Loucy (cell line): ENCODE measurements around the gene GPR78.

Source experiments
- H2AFZ ChIP-seq: fragments of 200-600 bp; sonication (generic); 2 replicates; pipeline ENCODE4 v1.6.0; 2016; ENCODE audit warnings: antibody characterized with exemption, mild to moderate bottlenecking, low read length, moderate library complexity
- H3F3A ChIP-seq: fragments of 200-600 bp; 2 replicates; pipeline ENCODE4 v1.6.0; 2016; ENCODE audit warnings: antibody characterized with exemption, low read depth, mild to moderate bottlenecking
- H3K27me3 ChIP-seq: fragments of 200-600 bp; sonication (generic); 2 replicates; pipeline ENCODE4 v1.6.1; 2014; ENCODE audit warnings: low read length, mild to moderate bottlenecking; ENCODE audit not compliant: insufficient read depth, poor library complexity, severe bottlenecking
- H3K36me3 ChIP-seq: fragments of 200-600 bp; sonication (generic); 2 replicates; pipeline ENCODE4 v1.6.1; 2016; ENCODE audit warnings: low read length; ENCODE audit not compliant: insufficient read depth
- H3K4me1 ChIP-seq: fragments of 200-600 bp; sonication (generic); 2 replicates; pipeline ENCODE4 v1.5.1; 2014; ENCODE audit warnings: low read length, mild to moderate bottlenecking; ENCODE audit not compliant: insufficient read depth, poor library complexity, severe bottlenecking
- H3K4me2 ChIP-seq: fragments of 200-600 bp; sonication (generic); 2 replicates; pipeline ENCODE4 v1.6.0; 2014; ENCODE audit warnings: antibody characterized with exemption, low read length, low read depth, mild to moderate bottlenecking; ENCODE audit not compliant: poor library complexity, severe bottlenecking
- H3K4me3 ChIP-seq: fragments of 200-600 bp; sonication (generic); 2 replicates; pipeline ENCODE4 v1.5.1; 2014; ENCODE audit warnings: low read length, mild to moderate bottlenecking, mixed read lengths; ENCODE audit not compliant: poor library complexity, severe bottlenecking
- H3K79me2 ChIP-seq: fragments of 200-600 bp; sonication (generic); 2 replicates; pipeline ENCODE4 v1.6.1; 2014; ENCODE audit warnings: low read length; ENCODE audit not compliant: insufficient read depth
- H3K9ac ChIP-seq: fragments of 200-600 bp; sonication (generic); 2 replicates; pipeline ENCODE4 v1.6.0; 2014; ENCODE audit warnings: mild to moderate bottlenecking, low read depth, low read length, moderate library complexity; ENCODE audit not compliant: poor library complexity, severe bottlenecking
- H3K9me2 ChIP-seq: fragments of 200-600 bp; sonication (generic); replicated peaks from 2 replicates; pipeline ENCODE4 v1.6.1; 2016; ENCODE audit warnings: low read depth, low read length, mixed read lengths
- H3K9me3 ChIP-seq: fragments of 200-600 bp; sonication (generic); 2 replicates; pipeline ENCODE4 v1.6.1; 2014; ENCODE audit warnings: mild to moderate bottlenecking, antibody characterized with exemption, low read length, low read depth; ENCODE audit not compliant: insufficient read depth
- H4K20me1 ChIP-seq: fragments of 200-600 bp; sonication (generic); 2 replicates; pipeline ENCODE4 v1.6.0; 2014; ENCODE audit warnings: antibody characterized with exemption, low read length, mild to moderate bottlenecking; ENCODE audit not compliant: insufficient read depth, poor library complexity, severe bottlenecking
- EZH2phosphoT487 ChIP-seq: fragments of 200-600 bp; IDR thresholded peaks from 2 replicates; pipeline ENCODE4 v1.6.1; 2018; ENCODE audit warnings: antibody characterized with exemption, mild to moderate bottlenecking, moderate library complexity, borderline replicate concordance
- TF ChIP-seq, protein P1 (sequence below): fragments of 200-600 bp; sonication (generic); conservative IDR thresholded peaks from 2 replicates; pipeline ENCODE4 v1.5.1; 2014; ENCODE audit warnings: mild to moderate bottlenecking, antibody characterized with exemption, low read length

GPR78 gene

DNA sequence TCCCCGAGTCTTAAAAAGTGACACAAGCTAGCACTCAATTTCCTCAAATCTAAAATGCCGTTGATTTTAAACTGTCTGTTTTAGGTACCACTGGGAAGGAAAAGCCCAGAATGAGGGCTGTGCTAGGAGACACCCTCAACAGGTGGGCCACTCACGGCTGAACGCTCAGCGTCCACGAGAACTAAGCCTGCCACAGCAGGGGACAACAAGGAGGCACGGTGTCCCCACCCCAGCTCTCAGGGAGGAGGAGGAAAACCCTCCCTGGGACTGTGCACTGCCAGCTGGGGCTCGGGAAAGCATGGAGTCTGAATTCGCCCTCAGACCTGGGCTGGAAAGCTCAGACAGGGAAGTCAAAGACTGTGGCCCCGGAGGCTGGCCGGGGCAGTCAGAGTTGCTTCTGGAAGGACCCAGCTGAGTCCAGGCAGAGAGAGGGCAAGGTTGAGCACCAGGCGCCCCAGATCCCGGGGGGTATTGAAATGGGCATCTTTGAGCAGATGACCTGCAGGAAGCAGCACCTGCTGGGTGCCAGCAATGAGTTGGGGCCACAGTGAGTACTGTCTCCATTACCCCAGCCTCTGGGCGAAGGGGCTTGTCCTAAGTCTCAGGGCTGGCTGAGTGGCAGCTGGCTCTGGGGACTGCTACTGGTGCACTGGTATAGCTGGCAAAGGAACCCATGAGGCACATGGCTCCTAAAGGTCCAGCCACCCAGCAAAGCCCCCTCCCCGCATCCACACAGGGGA is 11.6 kb downstream of the GPR78 start:
- Histone ChIP-seq H3K27me3 (no peaks in the 10 kb centered on the region), H3K9me3 (peaks cover 2% of the 10 kb centered on the region; the same call in 1 of the 2 replicates), H3K9ac (no peak overlapping the region), H3K9me2 (no peaks in the 10 kb centered on the region), H2AFZ (no peak overlapping the region), H4K20me1 (no peaks in the 10 kb centered on the region), H3K4me1 (no peaks in the 10 kb centered on the region), H3K36me3 (no peaks in the 10 kb centered on the region), H3F3A (no peaks in the 10 kb centered on the region), H3K4me2 (no peak overlapping the region), H3K79me2 (no peaks in the 10 kb centered on the region), H3K4me3 (no peak overlapping the region)
- TF ChIP-seq EZH2phosphoT487 = no peak
- TF ChIP-seq, protein P1, sequence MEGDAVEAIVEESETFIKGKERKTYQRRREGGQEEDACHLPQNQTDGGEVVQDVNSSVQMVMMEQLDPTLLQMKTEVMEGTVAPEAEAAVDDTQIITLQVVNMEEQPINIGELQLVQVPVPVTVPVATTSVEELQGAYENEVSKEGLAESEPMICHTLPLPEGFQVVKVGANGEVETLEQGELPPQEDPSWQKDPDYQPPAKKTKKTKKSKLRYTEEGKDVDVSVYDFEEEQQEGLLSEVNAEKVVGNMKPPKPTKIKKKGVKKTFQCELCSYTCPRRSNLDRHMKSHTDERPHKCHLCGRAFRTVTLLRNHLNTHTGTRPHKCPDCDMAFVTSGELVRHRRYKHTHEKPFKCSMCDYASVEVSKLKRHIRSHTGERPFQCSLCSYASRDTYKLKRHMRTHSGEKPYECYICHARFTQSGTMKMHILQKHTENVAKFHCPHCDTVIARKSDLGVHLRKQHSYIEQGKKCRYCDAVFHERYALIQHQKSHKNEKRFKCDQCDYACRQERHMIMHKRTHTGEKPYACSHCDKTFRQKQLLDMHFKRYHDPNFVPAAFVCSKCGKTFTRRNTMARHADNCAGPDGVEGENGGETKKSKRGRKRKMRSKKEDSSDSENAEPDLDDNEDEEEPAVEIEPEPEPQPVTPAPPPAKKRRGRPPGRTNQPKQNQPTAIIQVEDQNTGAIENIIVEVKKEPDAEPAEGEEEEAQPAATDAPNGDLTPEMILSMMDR = no peak

DNA sequence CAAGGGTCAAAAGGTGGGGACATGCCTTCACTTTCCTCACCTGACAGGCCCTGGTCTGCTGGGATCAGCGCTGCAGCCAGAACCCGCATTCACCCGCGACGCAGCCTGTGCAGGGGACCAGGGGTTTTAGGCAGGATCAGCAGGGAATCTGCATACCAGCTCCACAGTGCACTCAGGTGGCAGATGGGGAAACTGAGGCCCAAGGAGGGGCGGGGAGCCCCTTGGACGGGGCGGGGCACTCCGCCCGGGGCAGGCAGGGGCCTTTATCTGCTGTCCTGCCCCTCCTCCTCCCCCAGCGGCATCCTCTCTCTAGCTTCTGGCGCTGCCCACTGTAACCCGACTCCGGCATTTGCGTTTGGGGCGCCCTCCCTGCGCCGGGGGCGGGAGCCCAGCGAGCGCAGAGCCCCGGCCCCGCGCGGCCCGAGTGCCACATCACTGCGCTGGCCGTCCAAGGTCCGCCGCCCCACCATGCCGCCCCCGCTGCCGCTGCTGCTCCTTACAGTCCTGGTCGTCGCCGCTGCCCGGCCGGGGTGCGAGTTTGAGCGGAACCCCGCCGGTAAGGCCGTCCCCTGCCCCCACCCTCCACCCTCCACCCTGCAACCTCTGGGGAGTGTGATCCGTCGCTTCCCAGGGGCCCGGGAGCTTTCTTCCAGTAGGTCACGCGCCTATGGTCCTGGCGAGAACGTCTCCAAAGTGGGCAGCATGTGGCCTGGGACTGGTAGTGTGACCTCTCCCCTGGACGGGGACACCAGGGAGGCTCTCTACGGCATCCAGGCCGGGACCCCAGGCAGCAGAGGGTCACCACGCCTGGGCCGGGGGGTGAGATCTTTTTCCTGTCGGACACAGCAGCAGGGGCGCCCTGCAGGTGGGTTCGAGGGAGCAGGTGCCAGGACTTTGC is 12.4 kb downstream of the GPR78 start, which contains the start of gene CPZ:
CPZ (plus strand) TSS at position 400 of the 898 bp plus-strand sequence; CDS start at position 469, 69 bp downstream.
- Histone ChIP-seq H3K4me2 (no peak within 1 kb of the TSS), H2AFZ (no peak within 1 kb of the TSS), H3K9me3 (peaks cover 2% of the 10 kb centered on the region; the same call in 1 of the 2 replicates), H3K27me3 (no peaks in the 10 kb centered on the region), H3K36me3 (no peaks in the 10 kb centered on the region), H3K9ac (no peak within 1 kb of the TSS), H3K79me2 (no peaks in the 10 kb centered on the region), H3K4me3 (no peak within 1 kb of the TSS), H3K4me1 (no peaks in the 10 kb centered on the region), H3K9me2 (no peaks in the 10 kb centered on the region), H3F3A (no peaks in the 10 kb centered on the region), H4K20me1 (no peaks in the 10 kb centered on the region)
- TF ChIP-seq, protein P1 = no peak
- TF ChIP-seq EZH2phosphoT487 = no peak

DNA sequence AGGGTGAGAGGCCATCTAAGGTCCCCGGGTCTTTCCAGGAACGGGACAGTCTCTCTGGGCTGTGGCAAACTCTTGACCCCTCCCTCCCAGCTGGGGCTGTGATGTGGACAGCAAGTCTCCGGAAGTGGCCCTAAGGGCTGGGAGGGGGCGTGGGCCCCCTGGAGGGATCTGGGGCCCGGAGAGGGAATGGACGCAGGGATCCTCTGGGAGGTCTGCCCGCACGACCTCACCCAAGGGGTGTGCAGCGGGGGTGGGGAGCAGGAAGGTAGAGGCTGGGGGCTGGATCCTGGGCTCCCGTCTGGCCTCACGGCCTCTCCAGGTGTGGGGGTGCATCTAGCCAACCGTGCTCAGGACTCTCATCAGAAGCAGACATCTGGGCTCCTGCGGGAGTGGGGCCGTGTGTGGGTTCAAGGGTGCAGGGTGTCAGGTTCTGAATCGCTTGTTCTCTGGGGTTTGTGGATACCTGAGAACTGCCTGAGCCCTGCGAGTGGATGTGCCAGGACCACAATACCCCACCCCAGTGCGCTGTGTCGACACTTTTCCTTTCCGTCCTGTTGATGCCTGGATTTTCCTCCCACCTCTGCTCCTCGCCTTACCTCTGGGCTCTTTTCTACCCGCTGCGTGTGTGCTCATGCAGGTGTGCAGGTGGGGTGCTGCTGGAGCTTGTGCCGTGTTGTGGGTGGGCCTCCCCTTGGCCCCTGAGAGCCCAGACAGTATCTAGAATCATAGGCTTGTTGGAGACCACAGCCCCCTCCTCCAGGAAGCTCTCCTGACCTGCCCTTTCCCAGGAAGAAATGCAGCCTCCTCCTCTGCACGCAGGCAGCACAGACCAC is 13.3 kb downstream of the GPR78 start:
- H3K4me2 ChIP-seq = no peak overlapping the region
- TF ChIP-seq, protein P1 = no peak
- no peak for TF ChIP-seq EZH2phosphoT487
- no peaks in the 10 kb centered on the region for H3K4me1 ChIP-seq
- peaks cover 2% of the 10 kb centered on the region; the same call in 1 of the 2 replicates for H3K9me3 ChIP-seq
- no peak overlapping the region for H3K9ac ChIP-seq
- no peak overlapping the region for H2AFZ ChIP-seq
- H3K79me2 ChIP-seq = no peaks in the 10 kb centered on the region
- H3K36me3 ChIP-seq = no peaks in the 10 kb centered on the region
- no peaks in the 10 kb centered on the region for H4K20me1 ChIP-seq
- no peaks in the 10 kb centered on the region for H3K9me2 ChIP-seq
- no peaks in the 10 kb centered on the region for H3F3A ChIP-seq
- no peaks in the 10 kb centered on the region for H3K27me3 ChIP-seq
- no peak overlapping the region for H3K4me3 ChIP-seq
